ENCODE measurements around the gene MCM3AP. TPM values are rescaled to one million over a fixed set of nuclear protein-coding genes. Genes with fewer than 3 reads are reported as not detected.

MCM3AP gene
- total RNA-seq, 2 experiments from 2014 or later, result 94.3 to 96.5 TPM

DNA sequence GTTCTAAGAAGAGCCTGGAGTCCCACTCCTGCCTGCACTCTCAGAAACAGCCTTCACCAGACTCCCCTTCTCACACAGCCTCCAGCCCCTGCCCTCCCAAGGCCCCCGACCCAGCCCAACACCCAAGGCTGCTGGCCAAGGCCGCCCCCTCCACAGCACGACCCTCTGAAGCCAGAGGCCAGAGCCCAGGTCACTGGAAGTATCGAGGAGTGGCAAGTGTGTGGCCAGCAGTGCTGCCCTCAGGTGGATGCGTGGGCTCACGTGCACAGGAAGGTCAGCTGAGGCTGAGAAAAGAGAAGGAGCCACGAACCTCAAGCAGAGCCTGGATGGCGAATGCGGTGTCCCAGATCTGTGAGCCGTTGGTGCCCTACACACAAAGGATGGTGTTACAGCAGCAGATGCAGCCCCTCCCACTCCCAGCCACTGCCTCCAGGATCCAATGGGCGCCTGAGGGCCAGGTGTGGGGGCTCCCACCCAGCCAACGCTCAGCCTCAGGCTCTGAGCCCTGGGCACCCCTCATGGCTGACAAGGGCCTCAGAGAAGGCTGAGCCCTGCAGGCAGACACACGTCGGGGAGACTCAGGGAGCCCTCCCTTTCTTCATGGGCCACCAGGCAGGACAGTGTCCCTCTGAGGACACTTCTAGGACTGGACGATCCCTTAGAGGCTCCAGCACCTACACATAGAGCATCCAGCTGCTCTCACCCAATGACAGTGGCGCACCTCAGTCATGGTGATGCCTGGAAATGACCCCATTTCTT is 74.9 kb downstream of the MCM3AP start:
- ATAC-seq (ENCODE audit: poor library complexity) (no peak), DNase-seq (peak in 1 of 14 experiments; percentile 15)
- no peaks in the 10 kb centered on the region for H3K4me1 Mint-ChIP-seq (ENCODE audit: low read depth)
- Histone ChIP-seq H3K36me3 (ENCODE audit: insufficient read depth, low read length) (peaks cover 26% of the 10 kb centered on the region), H3K9me3 (ENCODE audit: control insufficient read depth in 1 of 2, insufficient read depth in 1 of 2, low read length in 2 of 2) (no peaks in the 10 kb centered on the region), H3K27me3 (ENCODE audit: control insufficient read depth in 1 of 2, insufficient read depth in 2 of 2, low read length in 2 of 2) (no peaks in the 10 kb centered on the region), H3K4me3 (ENCODE audit: low read length) (no peak overlapping the region), H3K27ac (ENCODE audit: low read depth in 1 of 2, low read length in 2 of 2) (no peak overlapping the region), H3K4me1 (ENCODE audit: insufficient read depth, low read length) (no peaks in the 10 kb centered on the region)
- no peaks in the 10 kb centered on the region for H3K27me3 Mint-ChIP-seq
- CTCF ChIA-PET, result no interaction called here
- POLR2A ChIA-PET, result no interaction called here
- H3K9me3 Mint-ChIP-seq, result no peaks in the 10 kb centered on the region
- no peak overlapping the region for H3K4me3 Mint-ChIP-seq
- no peak overlapping the region for H3K27ac Mint-ChIP-seq
- intact Hi-C loops (cut with DNase I, micrococcal nuclease), result no loop called here
- TF ChIP-seq, protein P1, sequence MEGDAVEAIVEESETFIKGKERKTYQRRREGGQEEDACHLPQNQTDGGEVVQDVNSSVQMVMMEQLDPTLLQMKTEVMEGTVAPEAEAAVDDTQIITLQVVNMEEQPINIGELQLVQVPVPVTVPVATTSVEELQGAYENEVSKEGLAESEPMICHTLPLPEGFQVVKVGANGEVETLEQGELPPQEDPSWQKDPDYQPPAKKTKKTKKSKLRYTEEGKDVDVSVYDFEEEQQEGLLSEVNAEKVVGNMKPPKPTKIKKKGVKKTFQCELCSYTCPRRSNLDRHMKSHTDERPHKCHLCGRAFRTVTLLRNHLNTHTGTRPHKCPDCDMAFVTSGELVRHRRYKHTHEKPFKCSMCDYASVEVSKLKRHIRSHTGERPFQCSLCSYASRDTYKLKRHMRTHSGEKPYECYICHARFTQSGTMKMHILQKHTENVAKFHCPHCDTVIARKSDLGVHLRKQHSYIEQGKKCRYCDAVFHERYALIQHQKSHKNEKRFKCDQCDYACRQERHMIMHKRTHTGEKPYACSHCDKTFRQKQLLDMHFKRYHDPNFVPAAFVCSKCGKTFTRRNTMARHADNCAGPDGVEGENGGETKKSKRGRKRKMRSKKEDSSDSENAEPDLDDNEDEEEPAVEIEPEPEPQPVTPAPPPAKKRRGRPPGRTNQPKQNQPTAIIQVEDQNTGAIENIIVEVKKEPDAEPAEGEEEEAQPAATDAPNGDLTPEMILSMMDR (IDR thresholded peaks at IDR 0.05), result no peak
- peaks cover 28% of the 10 kb centered on the region for H3K36me3 Mint-ChIP-seq (ENCODE audit: low read depth)

DNA sequence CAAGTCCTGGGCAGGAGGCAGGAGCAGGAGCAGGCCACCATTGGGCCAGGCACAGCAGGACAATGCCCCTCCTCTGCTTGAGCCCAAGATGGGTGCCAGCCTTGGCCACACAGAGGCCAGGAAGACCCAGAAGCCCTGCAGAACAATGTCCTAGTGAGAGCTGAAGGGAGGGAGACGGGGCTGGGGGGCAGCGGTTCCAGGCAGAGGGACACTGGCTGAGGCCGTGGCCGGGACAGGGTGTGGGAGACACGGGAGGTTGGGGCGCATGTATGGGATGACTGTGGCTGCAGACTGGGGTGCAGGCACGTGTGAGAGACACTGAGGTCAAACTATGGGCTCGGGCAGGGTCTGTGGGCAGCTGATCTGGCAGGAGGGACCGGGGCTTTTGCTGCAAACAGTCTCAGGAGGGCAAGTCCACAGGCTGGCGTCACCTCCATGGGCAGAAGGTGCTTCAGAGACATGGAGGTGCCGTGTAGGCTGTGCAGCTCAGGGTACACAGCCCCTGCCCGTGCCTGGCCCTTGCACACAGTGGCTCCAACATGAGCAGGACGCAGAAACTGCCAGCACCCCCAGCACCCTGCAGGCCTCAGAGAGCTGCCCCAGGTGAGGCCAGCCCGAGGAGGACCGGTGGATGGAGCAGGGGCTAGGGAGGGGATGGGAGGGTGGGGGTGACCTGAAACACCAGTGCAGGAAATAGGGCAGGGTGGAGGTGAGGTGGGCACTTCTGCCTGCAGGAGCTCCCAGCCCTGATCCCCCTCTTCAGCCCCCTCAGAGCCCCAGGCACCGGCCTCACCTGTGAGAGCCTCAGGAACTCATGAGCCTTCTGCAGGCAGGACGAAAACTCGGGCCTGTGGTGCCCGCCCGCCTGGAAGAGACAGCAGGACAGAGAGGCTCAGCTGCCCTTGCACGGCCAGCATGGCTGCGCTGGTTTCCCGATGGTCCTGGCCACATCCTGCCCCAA is 76.4 kb downstream of the MCM3AP start:
- ChIA-PET POLR2A (no interaction called here), CTCF (no interaction called here)
- Histone ChIP-seq H3K9me3 (ENCODE audit: control insufficient read depth in 1 of 2, insufficient read depth in 1 of 2, low read length in 2 of 2) (no peaks in the 10 kb centered on the region), H3K27ac (ENCODE audit: low read depth in 1 of 2, low read length in 2 of 2) (no peak overlapping the region), H3K4me3 (ENCODE audit: low read length) (no peak overlapping the region), H3K27me3 (ENCODE audit: control insufficient read depth in 1 of 2, insufficient read depth in 2 of 2, low read length in 2 of 2) (no peaks in the 10 kb centered on the region), H3K4me1 (ENCODE audit: insufficient read depth, low read length) (no peaks in the 10 kb centered on the region), H3K36me3 (ENCODE audit: insufficient read depth, low read length) (peaks cover 33% of the 10 kb centered on the region)
- ATAC-seq (ENCODE audit: poor library complexity), result no peak
- Mint-ChIP-seq H3K4me1 (ENCODE audit: low read depth) (no peaks in the 10 kb centered on the region), H3K9me3 (no peaks in the 10 kb centered on the region), H3K4me3 (no peak overlapping the region), H3K36me3 (ENCODE audit: low read depth) (peaks cover 41% of the 10 kb centered on the region), H3K27ac (no peak overlapping the region), H3K27me3 (no peaks in the 10 kb centered on the region)
- intact Hi-C loops (cut with DNase I, micrococcal nuclease), result no loop called here
- peak in 1 of 14 experiments; percentile 17 for DNase-seq
- TF ChIP-seq, protein P1 (IDR thresholded peaks at IDR 0.05), result no peak

DNA sequence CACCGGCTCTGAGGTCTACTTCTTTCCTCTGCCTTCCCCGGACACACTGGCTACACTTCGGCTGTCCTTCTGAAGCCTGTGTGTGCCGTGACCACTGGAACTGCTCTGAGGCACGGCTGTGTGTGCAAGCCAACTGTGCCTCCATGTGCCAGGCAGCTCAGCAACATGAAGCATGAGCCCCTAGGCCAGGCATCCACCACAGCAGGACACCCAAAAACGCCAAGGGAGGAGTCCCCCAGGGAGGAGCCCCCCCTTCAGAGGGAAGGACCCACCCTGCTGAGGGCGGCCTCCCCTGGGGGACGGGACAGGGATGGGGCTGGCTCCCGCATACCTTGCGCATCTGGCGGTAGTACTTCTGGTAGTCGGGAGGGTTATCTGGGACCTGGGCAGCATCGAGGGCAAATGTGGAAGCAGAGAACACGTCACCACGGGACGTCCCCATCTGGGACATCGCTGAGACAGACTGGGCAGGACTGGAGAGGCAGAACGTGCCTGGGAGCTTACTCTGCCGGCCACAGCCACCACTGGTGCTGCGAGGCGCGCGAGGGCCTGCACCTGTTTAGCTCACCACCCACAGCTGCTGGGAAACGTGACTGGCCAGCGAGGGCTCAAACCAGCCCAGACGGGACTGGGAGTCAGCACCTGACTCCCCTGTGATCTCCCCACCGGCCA is 77.4 kb downstream of the MCM3AP start:
- no peaks in the 10 kb centered on the region for H3K9me3 ChIP-seq (ENCODE audit: control insufficient read depth in 1 of 2, insufficient read depth in 1 of 2, low read length in 2 of 2)
- Mint-ChIP-seq H3K4me1 (ENCODE audit: low read depth) (no peaks in the 10 kb centered on the region), H3K4me3 (no peak overlapping the region), H3K9me3 (no peaks in the 10 kb centered on the region), H3K27ac (no peak overlapping the region), H3K27me3 (no peaks in the 10 kb centered on the region), H3K36me3 (ENCODE audit: low read depth) (peaks cover 51% of the 10 kb centered on the region)
- TF ChIP-seq, protein P1 (IDR thresholded peaks at IDR 0.05), result no peak
- H3K4me1 ChIP-seq (ENCODE audit: insufficient read depth, low read length), result no peaks in the 10 kb centered on the region
- peaks cover 31% of the 10 kb centered on the region for H3K36me3 ChIP-seq (ENCODE audit: insufficient read depth, low read length)
- no peaks in the 10 kb centered on the region for H3K27me3 ChIP-seq (ENCODE audit: control insufficient read depth in 1 of 2, insufficient read depth in 2 of 2, low read length in 2 of 2)
- no peak overlapping the region for H3K27ac ChIP-seq (ENCODE audit: low read depth in 1 of 2, low read length in 2 of 2)
- no peak overlapping the region for H3K4me3 ChIP-seq (ENCODE audit: low read length)
- ChIA-PET POLR2A (no interaction called here), CTCF (interaction anchor here (1.1 kb wide), 1 partner anchor 235 kb away, joined by 3 read pairs; no protein-coding TSS in a partner anchor)
- ATAC-seq (ENCODE audit: poor library complexity) (no peak), DNase-seq (no peak)
- intact Hi-C loops (cut with DNase I, micrococcal nuclease), result no loop called here

Measured in CD4-positive, alpha-beta T cell (primary cell).